ENCODE data around the gene SHQ1.

SHQ1 gene

DNA sequence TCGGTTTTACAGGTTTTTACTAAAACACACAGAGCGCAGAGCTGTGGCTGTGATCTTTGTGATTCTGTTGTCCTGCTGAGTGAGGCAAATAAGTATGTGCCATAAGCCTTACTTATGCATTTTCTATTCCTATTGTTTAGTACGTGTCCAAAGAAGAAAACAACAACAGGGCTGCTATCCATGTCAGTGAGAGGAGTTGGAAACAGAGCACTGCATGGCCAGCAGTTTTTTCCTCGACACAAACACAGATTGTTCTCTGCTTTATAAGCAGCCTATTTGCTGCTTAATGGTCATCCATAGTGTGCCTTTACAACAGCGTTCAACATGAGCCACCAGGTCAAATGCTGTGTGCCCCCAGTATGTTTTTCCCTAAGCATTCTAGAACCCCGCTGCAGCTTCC lies 79.8 kb downstream of the SHQ1 start:
- no peak overlapping the region for H3K4me3 ChIP-seq (replicated peaks; ENCODE audit: low read depth, low read length)
- TF ChIP-seq, protein P1, sequence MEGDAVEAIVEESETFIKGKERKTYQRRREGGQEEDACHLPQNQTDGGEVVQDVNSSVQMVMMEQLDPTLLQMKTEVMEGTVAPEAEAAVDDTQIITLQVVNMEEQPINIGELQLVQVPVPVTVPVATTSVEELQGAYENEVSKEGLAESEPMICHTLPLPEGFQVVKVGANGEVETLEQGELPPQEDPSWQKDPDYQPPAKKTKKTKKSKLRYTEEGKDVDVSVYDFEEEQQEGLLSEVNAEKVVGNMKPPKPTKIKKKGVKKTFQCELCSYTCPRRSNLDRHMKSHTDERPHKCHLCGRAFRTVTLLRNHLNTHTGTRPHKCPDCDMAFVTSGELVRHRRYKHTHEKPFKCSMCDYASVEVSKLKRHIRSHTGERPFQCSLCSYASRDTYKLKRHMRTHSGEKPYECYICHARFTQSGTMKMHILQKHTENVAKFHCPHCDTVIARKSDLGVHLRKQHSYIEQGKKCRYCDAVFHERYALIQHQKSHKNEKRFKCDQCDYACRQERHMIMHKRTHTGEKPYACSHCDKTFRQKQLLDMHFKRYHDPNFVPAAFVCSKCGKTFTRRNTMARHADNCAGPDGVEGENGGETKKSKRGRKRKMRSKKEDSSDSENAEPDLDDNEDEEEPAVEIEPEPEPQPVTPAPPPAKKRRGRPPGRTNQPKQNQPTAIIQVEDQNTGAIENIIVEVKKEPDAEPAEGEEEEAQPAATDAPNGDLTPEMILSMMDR (IDR thresholded peaks at IDR 0.05; ENCODE audit: insufficient read depth, low read length, poor library complexity, severe bottlenecking), result no peak
- H3K36me3 ChIP-seq (ENCODE audit: control insufficient read depth, insufficient read depth, low read length), result no peaks in the 10 kb centered on the region; the same call in none of the 2 replicates
- H3K27me3 ChIP-seq (replicated peaks; ENCODE audit: control insufficient read depth, insufficient read depth, low read length), result no peaks in the 10 kb centered on the region
- DNase-seq (ENCODE audit: extremely low read depth, insufficient read length), result no peak

DNA sequence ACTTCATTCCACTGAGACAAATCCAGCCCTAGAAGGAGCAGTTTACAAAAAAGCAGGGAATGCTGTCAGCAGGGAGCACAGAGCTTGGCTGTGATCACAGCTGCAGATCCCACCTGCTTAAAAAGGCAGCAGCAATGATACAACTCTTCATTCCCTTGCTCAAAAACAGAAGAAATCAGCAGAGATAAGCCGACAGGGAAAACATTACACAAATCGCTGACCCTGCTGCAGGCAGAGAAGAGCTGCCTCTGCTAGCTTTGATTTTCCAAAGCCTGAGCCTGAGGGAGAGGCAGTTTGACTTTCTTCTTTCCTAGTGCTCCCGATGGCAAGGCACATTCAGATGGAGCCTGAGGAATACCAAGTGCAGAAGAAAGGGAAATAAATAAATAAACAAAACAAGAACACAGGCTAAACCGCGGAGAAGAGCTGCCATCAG lies 80.2 kb downstream of the SHQ1 start:
- H3K27me3 ChIP-seq (replicated peaks; ENCODE audit: control insufficient read depth, insufficient read depth, low read length), result no peaks in the 10 kb centered on the region
- H3K36me3 ChIP-seq (ENCODE audit: control insufficient read depth, insufficient read depth, low read length), result no peaks in the 10 kb centered on the region; the same call in none of the 2 replicates
- DNase-seq (ENCODE audit: extremely low read depth, insufficient read length), result no peak
- H3K4me3 ChIP-seq (replicated peaks; ENCODE audit: low read depth, low read length), result no peak overlapping the region
- TF ChIP-seq, protein P1 (IDR thresholded peaks at IDR 0.05; ENCODE audit: insufficient read depth, low read length, poor library complexity, severe bottlenecking), result no peak

DNA sequence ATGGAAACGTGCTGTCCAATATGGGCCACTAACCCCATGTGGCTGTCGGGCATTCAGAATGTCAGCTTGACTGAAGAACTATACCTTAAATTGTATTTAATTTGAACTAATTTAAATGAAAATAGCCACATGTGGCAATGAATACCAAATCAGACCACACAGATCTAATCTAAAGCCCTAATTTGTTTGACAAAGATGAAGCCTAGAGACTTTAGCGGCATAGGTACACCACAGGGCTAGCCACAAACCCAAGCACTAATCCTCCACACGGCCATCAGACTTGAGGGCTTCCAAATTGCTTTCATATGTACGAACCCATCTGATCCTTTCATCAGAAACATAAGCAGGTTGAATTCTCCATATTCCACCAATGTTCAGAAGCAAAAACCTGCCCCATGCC lies 81.4 kb downstream of the SHQ1 start:
- Histone ChIP-seq H3K4me3 (replicated peaks; ENCODE audit: low read depth, low read length) (no peak overlapping the region), H3K36me3 (ENCODE audit: control insufficient read depth, insufficient read depth, low read length) (no peaks in the 10 kb centered on the region; the same call in 1 of the 2 replicates), H3K27me3 (replicated peaks; ENCODE audit: control insufficient read depth, insufficient read depth, low read length) (no peaks in the 10 kb centered on the region)
- TF ChIP-seq, protein P1 (IDR thresholded peaks at IDR 0.05; ENCODE audit: insufficient read depth, low read length, poor library complexity, severe bottlenecking), result no peak
- DNase-seq (ENCODE audit: extremely low read depth, insufficient read length), result no peak

DNA sequence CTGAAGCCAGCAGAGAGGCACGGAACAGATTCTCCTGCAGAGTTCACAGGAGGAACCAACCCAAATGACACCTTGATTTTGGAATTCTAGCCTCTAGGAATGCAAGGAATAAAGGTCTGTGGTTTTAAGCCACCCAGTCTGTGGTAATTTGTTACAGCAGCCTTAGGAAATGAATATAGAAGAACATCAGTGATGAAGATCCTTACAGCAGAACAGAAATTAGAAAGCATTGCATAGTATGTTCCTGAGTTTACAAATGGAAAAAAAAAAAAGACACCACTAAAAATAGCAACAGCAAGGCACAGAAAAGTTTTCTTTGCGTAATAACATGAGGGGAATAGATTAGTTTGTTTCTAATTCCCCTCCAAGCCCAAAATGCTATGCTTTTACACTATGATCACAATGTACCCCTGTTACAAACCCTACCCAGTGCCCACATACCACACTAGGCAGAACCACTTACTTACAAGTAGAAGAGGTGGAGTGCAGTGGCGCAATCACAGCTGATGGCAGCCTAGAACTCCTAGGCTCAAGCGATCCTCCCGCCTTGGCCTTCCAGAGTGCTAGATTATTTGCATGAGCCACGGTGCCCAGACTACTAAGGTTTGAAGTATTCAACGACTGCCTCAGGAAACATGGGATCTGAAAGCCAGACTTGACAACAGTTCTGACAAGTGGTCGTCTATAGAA lies 84.3 kb downstream of the SHQ1 start:
- Histone ChIP-seq H3K27me3 (replicated peaks; ENCODE audit: control insufficient read depth, insufficient read depth, low read length) (no peaks in the 10 kb centered on the region), H3K4me3 (replicated peaks; ENCODE audit: low read depth, low read length) (no peak overlapping the region), H3K36me3 (ENCODE audit: control insufficient read depth, insufficient read depth, low read length) (no peaks in the 10 kb centered on the region; the same call in 1 of the 2 replicates)
- DNase-seq (ENCODE audit: extremely low read depth, insufficient read length), result no peak
- TF ChIP-seq, protein P1 (IDR thresholded peaks at IDR 0.05; ENCODE audit: insufficient read depth, low read length, poor library complexity, severe bottlenecking), result no peak

DNA sequence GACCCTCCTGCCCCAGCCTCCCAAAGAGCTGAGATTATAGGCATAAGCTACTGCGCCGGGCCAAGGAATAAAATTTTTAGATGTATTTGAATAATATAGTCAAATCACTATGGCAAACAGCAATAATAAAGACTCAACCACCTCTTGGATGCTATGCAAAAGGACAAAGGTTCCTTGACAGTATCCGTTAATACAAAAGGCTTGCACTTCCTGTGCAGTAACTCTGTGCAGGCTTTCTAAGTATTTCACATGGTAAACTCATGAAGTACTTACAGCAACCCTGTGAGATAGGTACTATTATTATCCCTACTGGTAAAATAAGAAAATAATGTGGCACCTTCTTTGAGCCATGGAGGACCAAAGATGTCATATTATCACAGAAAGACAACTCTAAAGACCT lies 86.8 kb downstream of the SHQ1 start:
- no peak overlapping the region for H3K4me3 ChIP-seq (replicated peaks; ENCODE audit: low read depth, low read length)
- TF ChIP-seq, protein P1 (IDR thresholded peaks at IDR 0.05; ENCODE audit: insufficient read depth, low read length, poor library complexity, severe bottlenecking), result no peak
- no peaks in the 10 kb centered on the region for H3K27me3 ChIP-seq (replicated peaks; ENCODE audit: control insufficient read depth, insufficient read depth, low read length)
- DNase-seq (ENCODE audit: extremely low read depth, insufficient read length), result no peak
- H3K36me3 ChIP-seq (ENCODE audit: control insufficient read depth, insufficient read depth, low read length), result no peaks in the 10 kb centered on the region; the same call in 1 of the 2 replicates
